ENCODE results near the gene ROM1.
"Not testable (repeated sequence)": the region's sequence is repeated elsewhere in the genome, so short reads cannot be mapped to it uniquely, and the experiment has no call there.

Gene ROM1

GRCh38 chr11:62578541-62578940, 34.5 kb upstream of the ROM1 start:
- H3K9ac ChIP-seq (ENCODE audit: low read length): no peak overlapping the region
- no peak for DNase-seq
- no peak overlapping the region for H3K27ac ChIP-seq (ENCODE audit: low read length, poor library complexity, severe bottlenecking)
- no peak overlapping the region for H4K91ac ChIP-seq (ENCODE audit: low read length)
- H3K14ac ChIP-seq (ENCODE audit: low read length in 2 of 2): no peak overlapping the region
- H2BK15ac ChIP-seq (ENCODE audit: low read depth, poor library complexity, severe bottlenecking): no peak overlapping the region
- peaks cover 18% of the 10 kb centered on the region for H3K4me1 ChIP-seq (ENCODE audit: control insufficient read depth, insufficient read depth, low read depth, low read length)
- peaks cover 22% of the 10 kb centered on the region for H3K79me1 ChIP-seq (replicated peaks; ENCODE audit: low read length, poor library complexity, severe bottlenecking)
- no peak overlapping the region for H2AFZ ChIP-seq (ENCODE audit: low read depth, low read length)
- no peaks in the 10 kb centered on the region for H3K27me3 ChIP-seq (ENCODE audit: control insufficient read depth in 1 of 2, insufficient read depth in 1 of 2, low read length in 2 of 2)
- H2BK120ac ChIP-seq (ENCODE audit: low read depth, low read length): no peak overlapping the region
- H3K18ac ChIP-seq (ENCODE audit: low read depth in 1 of 2, low read length in 2 of 2): no peak overlapping the region
- no peak overlapping the region for H3K4me3 ChIP-seq (ENCODE audit: insufficient read depth in 1 of 2, low read depth in 1 of 2, low read length in 2 of 2)
- no peak overlapping the region for H2AK5ac ChIP-seq (ENCODE audit: low read length, severe bottlenecking)
- no peak overlapping the region for H2BK12ac ChIP-seq (ENCODE audit: low read length in 2 of 2)
- H3K36me3 ChIP-seq (ENCODE audit: control insufficient read depth in 1 of 2, insufficient read depth in 2 of 2, low read depth in 1 of 2, low read length in 2 of 2): peaks cover 44 to 60% of the 10 kb centered on the region in 2 experiments
- over 99% methylated on average over 9 of the region's 11 CpGs for WGBS
- H3K4me2 ChIP-seq (ENCODE audit: low read length, poor library complexity, severe bottlenecking): no peak overlapping the region
- H3K23ac ChIP-seq (ENCODE audit: low read length in 2 of 2): no peak overlapping the region
- no peaks in the 10 kb centered on the region for H3K9me3 ChIP-seq (ENCODE audit: control insufficient read depth, low read length)
- no peak overlapping the region for H4K8ac ChIP-seq (ENCODE audit: low read length)
- no peak overlapping the region for H2BK5ac ChIP-seq (ENCODE audit: low read depth, low read length, poor library complexity, severe bottlenecking)
- no peak overlapping the region for H3K4ac ChIP-seq (ENCODE audit: low read depth in 1 of 2, low read length in 2 of 2)

DNA sequence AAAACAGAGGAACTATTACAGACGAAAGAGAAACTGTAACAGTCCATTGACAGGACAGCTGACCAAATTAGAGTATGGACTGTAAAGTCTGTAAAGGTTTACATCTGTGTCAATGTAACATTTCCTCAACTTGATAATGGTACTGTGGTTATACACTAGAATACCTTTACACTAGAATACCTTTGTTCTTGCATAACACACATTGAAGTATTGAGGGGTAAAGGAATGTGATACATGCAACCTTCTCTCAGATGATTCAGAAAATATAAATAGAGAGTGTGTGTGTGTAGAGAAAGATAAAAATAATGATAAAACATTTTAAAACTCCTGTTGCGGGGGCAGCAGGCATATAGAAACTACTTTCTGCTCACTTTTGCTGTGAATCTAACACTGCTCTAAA, 33.8 kb upstream of the ROM1 start:
- H3K27me3 ChIP-seq (ENCODE audit: control insufficient read depth in 1 of 2, insufficient read depth in 1 of 2, low read length in 2 of 2): no peaks in the 10 kb centered on the region
- no peak overlapping the region for H3K4me3 ChIP-seq (ENCODE audit: insufficient read depth in 1 of 2, low read depth in 1 of 2, low read length in 2 of 2)
- peaks cover 18% of the 10 kb centered on the region for H3K4me1 ChIP-seq (ENCODE audit: control insufficient read depth, insufficient read depth, low read depth, low read length)
- no peak overlapping the region for H3K27ac ChIP-seq (ENCODE audit: low read length, poor library complexity, severe bottlenecking)
- H3K79me1 ChIP-seq (replicated peaks; ENCODE audit: low read length, poor library complexity, severe bottlenecking): peaks cover 22% of the 10 kb centered on the region
- no peak overlapping the region for H4K8ac ChIP-seq (ENCODE audit: low read length)
- no peak overlapping the region for H3K4ac ChIP-seq (ENCODE audit: low read depth in 1 of 2, low read length in 2 of 2)
- H2AFZ ChIP-seq (ENCODE audit: low read depth, low read length): no peak overlapping the region
- WGBS: 100% methylated on average over 1 of the region's 2 CpGs
- H2BK120ac ChIP-seq (ENCODE audit: low read depth, low read length): no peak overlapping the region
- H2AK5ac ChIP-seq (ENCODE audit: low read length, severe bottlenecking): no peak overlapping the region
- no peak overlapping the region for H3K18ac ChIP-seq (ENCODE audit: low read depth in 1 of 2, low read length in 2 of 2)
- H3K4me2 ChIP-seq (ENCODE audit: low read length, poor library complexity, severe bottlenecking): no peak overlapping the region
- H3K9me3 ChIP-seq (ENCODE audit: control insufficient read depth, low read length): no peaks in the 10 kb centered on the region
- H3K23ac ChIP-seq (ENCODE audit: low read length in 2 of 2): no peak overlapping the region
- H2BK12ac ChIP-seq (ENCODE audit: low read length in 2 of 2): no peak overlapping the region
- H4K91ac ChIP-seq (ENCODE audit: low read length): no peak overlapping the region
- H3K14ac ChIP-seq (ENCODE audit: low read length in 2 of 2): no peak overlapping the region
- H3K36me3 ChIP-seq (ENCODE audit: control insufficient read depth in 1 of 2, insufficient read depth in 2 of 2, low read depth in 1 of 2, low read length in 2 of 2): peaks cover 44 to 65% of the 10 kb centered on the region in 2 experiments
- DNase-seq: no peak
- no peak overlapping the region for H2BK15ac ChIP-seq (ENCODE audit: low read depth, poor library complexity, severe bottlenecking)
- H3K9ac ChIP-seq (ENCODE audit: low read length): no peak overlapping the region
- H2BK5ac ChIP-seq (ENCODE audit: low read depth, low read length, poor library complexity, severe bottlenecking): no peak overlapping the region

GRCh38 chr11:62580959-62581715, 31.9 kb upstream of the ROM1 start:
- no peak overlapping the region for H2AFZ ChIP-seq (ENCODE audit: low read depth, low read length)
- no peak overlapping the region for H3K18ac ChIP-seq (ENCODE audit: low read depth in 1 of 2, low read length in 2 of 2)
- no peak overlapping the region for H2BK12ac ChIP-seq (ENCODE audit: low read length in 2 of 2)
- no peak overlapping the region for H3K4me3 ChIP-seq (ENCODE audit: insufficient read depth in 1 of 2, low read depth in 1 of 2, low read length in 2 of 2)
- H2AK5ac ChIP-seq (ENCODE audit: low read length, severe bottlenecking): no peak overlapping the region
- no peak overlapping the region for H3K9ac ChIP-seq (ENCODE audit: low read length)
- WGBS: 97% methylated on average over 16 of the region's 18 CpGs
- no peak overlapping the region for H3K4me2 ChIP-seq (ENCODE audit: low read length, poor library complexity, severe bottlenecking)
- no peaks in the 10 kb centered on the region for H3K9me3 ChIP-seq (ENCODE audit: control insufficient read depth, low read length)
- H3K23ac ChIP-seq (ENCODE audit: low read length in 2 of 2): no peak overlapping the region
- no peak for DNase-seq
- H2BK5ac ChIP-seq (ENCODE audit: low read depth, low read length, poor library complexity, severe bottlenecking): no peak overlapping the region
- H2BK120ac ChIP-seq (ENCODE audit: low read depth, low read length): no peak overlapping the region
- no peak overlapping the region for H4K91ac ChIP-seq (ENCODE audit: low read length)
- no peaks in the 10 kb centered on the region for H3K27me3 ChIP-seq (ENCODE audit: control insufficient read depth in 1 of 2, insufficient read depth in 1 of 2, low read length in 2 of 2)
- H3K27ac ChIP-seq (ENCODE audit: low read length, poor library complexity, severe bottlenecking): no peak overlapping the region
- peaks cover 9% of the 10 kb centered on the region for H3K4me1 ChIP-seq (ENCODE audit: control insufficient read depth, insufficient read depth, low read depth, low read length)
- H2BK15ac ChIP-seq (ENCODE audit: low read depth, poor library complexity, severe bottlenecking): no peak overlapping the region
- H4K8ac ChIP-seq (ENCODE audit: low read length): no peak overlapping the region
- H3K14ac ChIP-seq (ENCODE audit: low read length in 2 of 2): no peak overlapping the region
- H3K4ac ChIP-seq (ENCODE audit: low read depth in 1 of 2, low read length in 2 of 2): no peak overlapping the region
- H3K36me3 ChIP-seq (ENCODE audit: control insufficient read depth in 1 of 2, insufficient read depth in 2 of 2, low read depth in 1 of 2, low read length in 2 of 2): peaks cover 43 to 69% of the 10 kb centered on the region in 2 experiments
- H3K79me1 ChIP-seq (replicated peaks; ENCODE audit: low read length, poor library complexity, severe bottlenecking): peaks cover 23% of the 10 kb centered on the region

DNA sequence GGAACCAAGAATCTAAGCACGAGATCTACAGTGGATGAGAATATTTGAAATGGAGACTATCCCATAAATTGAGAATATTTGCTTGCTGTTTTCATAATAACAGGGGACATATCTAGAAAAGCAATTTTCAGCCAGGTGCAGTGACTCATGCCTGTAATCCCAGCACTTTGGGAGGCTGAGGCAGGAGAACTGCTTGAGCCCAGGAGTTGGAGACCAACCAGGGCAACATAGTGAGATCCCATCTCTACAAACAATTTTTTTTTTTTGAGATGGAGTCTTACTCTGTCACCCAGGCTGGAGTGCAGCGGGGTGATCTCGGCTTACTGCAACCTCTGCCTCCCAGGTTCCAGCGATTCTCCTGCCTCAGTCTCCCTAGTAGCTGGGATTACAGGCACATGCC, 31.3 kb upstream of the ROM1 start:
- H3K4ac ChIP-seq (ENCODE audit: low read depth in 1 of 2, low read length in 2 of 2); H3K9me3 ChIP-seq (ENCODE audit: control insufficient read depth, low read length); H3K4me1 ChIP-seq (ENCODE audit: control insufficient read depth, insufficient read depth, low read depth, low read length); H4K8ac ChIP-seq (ENCODE audit: low read length); H3K9ac ChIP-seq (ENCODE audit: low read length); DNase-seq; H3K23ac ChIP-seq (ENCODE audit: low read length in 2 of 2); H2BK12ac ChIP-seq (ENCODE audit: low read length in 2 of 2); H2BK120ac ChIP-seq (ENCODE audit: low read depth, low read length); H3K14ac ChIP-seq (ENCODE audit: low read length in 2 of 2); H3K27me3 ChIP-seq (ENCODE audit: control insufficient read depth in 1 of 2, insufficient read depth in 1 of 2, low read length in 2 of 2); H2AFZ ChIP-seq (ENCODE audit: low read depth, low read length); H3K18ac ChIP-seq (ENCODE audit: low read depth in 1 of 2, low read length in 2 of 2); H2BK15ac ChIP-seq (ENCODE audit: low read depth, poor library complexity, severe bottlenecking); H2AK5ac ChIP-seq (ENCODE audit: low read length, severe bottlenecking); H2BK5ac ChIP-seq (ENCODE audit: low read depth, low read length, poor library complexity, severe bottlenecking); H3K27ac ChIP-seq (ENCODE audit: low read length, poor library complexity, severe bottlenecking); H3K4me3 ChIP-seq (ENCODE audit: insufficient read depth in 1 of 2, low read depth in 1 of 2, low read length in 2 of 2); H3K4me2 ChIP-seq (ENCODE audit: low read length, poor library complexity, severe bottlenecking); H4K91ac ChIP-seq (ENCODE audit: low read length): not testable (repeated sequence)
- peaks cover 40 to 65% of the 10 kb centered on the region in 2 experiments for H3K36me3 ChIP-seq (ENCODE audit: control insufficient read depth in 1 of 2, insufficient read depth in 2 of 2, low read depth in 1 of 2, low read length in 2 of 2)
- 98% methylated on average over 3 of the region's 4 CpGs for WGBS
- peaks cover 19% of the 10 kb centered on the region for H3K79me1 ChIP-seq (replicated peaks; ENCODE audit: low read length, poor library complexity, severe bottlenecking)

All from mesenchymal stem cell (in vitro differentiated cells and primary cell).